ENCODE data around the gene ZNF800.
A peak's percentile ranks its signal among the peaks of the same experiment; 100 is the strongest.

ZNF800 gene

DNA sequence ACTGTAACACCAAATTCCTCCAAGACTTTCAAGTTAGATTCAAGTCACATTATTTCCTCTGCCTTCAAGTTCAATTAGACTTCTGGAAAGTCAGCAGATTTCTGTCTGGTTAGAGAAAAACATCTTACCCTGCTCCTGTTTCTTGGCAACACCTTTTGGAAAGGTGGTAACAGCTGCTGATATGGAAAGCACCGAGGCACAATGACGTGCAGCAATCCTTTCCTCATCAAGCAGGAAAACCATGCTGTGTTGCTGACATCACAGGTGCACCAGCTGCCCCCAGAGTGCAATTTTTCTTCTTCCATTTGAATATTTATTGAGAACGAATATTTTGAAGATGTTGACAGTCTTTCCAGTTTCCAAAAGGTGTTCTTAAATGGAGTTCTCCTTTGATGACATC lies 41.9 kb downstream of the ZNF800 start:
- 76% methylated on average over 3 of the region's 3 CpGs for WGBS
- H2AFZ ChIP-seq (ENCODE audit: low read depth, low read length), result no peak overlapping the region
- no peak overlapping the region for H2AK5ac ChIP-seq (ENCODE audit: low read length, severe bottlenecking)

DNA sequence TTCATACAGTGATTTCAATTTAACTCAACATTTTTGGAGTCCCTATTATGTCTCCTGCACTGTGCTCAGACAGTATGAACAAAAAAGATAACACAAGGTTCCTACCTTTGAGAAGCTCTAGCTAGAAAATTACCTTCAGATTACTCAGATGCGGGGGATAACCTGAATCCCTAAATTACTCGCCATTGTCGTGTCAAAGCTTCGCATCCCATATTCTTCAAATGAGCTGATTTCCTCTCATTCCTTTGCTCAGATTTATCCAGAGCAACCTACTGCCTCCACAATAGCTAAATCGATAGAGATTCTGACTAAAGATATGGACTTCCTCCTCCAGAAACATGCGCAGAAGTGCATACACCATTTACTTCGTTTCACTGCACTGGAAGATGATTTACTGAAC lies 42.6 kb downstream of the ZNF800 start:
- Histone ChIP-seq H3K4me2 (ENCODE audit: low read length, poor library complexity, severe bottlenecking) (no peak overlapping the region), H3K36me3 (ENCODE audit: control insufficient read depth in 1 of 2, insufficient read depth in 2 of 2, low read depth in 1 of 2, low read length in 2 of 2) (peaks cover 4 to 20% of the 10 kb centered on the region in 2 experiments), H3K23ac (ENCODE audit: low read length in 2 of 2) (no peak overlapping the region), H2BK120ac (ENCODE audit: low read depth, low read length) (no peak overlapping the region), H3K18ac (ENCODE audit: low read depth in 1 of 2, low read length in 2 of 2) (no peak overlapping the region), H3K4me1 (ENCODE audit: control insufficient read depth, insufficient read depth, low read depth, low read length) (peaks cover 6% of the 10 kb centered on the region), H3K4me3 (ENCODE audit: insufficient read depth in 1 of 2, low read depth in 1 of 2, low read length in 2 of 2) (no peak overlapping the region), H3K27me3 (ENCODE audit: control insufficient read depth in 1 of 2, insufficient read depth in 1 of 2, low read length in 2 of 2) (no peaks in the 10 kb centered on the region), H4K8ac (ENCODE audit: low read length) (no peak overlapping the region), H2AK5ac (ENCODE audit: low read length, severe bottlenecking) (no peak overlapping the region), H2BK12ac (ENCODE audit: low read length in 2 of 2) (no peak overlapping the region), H2AFZ (ENCODE audit: low read depth, low read length) (no peak overlapping the region), H3K14ac (ENCODE audit: low read length in 2 of 2) (no peak overlapping the region), H2BK15ac (ENCODE audit: low read depth, poor library complexity, severe bottlenecking) (no peak overlapping the region), H4K91ac (ENCODE audit: low read length) (no peak overlapping the region), H3K27ac (ENCODE audit: low read length, poor library complexity, severe bottlenecking) (no peak overlapping the region), H3K9me3 (ENCODE audit: control insufficient read depth, low read length) (peaks cover 5% of the 10 kb centered on the region), H3K9ac (ENCODE audit: low read length) (no peak overlapping the region), H3K79me1 (replicated peaks; ENCODE audit: low read length, poor library complexity, severe bottlenecking) (no peaks in the 10 kb centered on the region), H3K4ac (ENCODE audit: low read depth in 1 of 2, low read length in 2 of 2) (no peak overlapping the region), H2BK5ac (ENCODE audit: low read depth, low read length, poor library complexity, severe bottlenecking) (no peak overlapping the region)
- 97% methylated on average over 7 of the region's 7 CpGs for WGBS
- no peak for DNase-seq

More for the DNA sequence above, 41.9 kb downstream of the ZNF800 start:
- no peak overlapping the region for H2BK15ac ChIP-seq (ENCODE audit: low read depth, poor library complexity, severe bottlenecking)
- H3K23ac ChIP-seq (ENCODE audit: low read length in 2 of 2), result no peak overlapping the region
- H3K4me1 ChIP-seq (ENCODE audit: control insufficient read depth, insufficient read depth, low read depth, low read length), result peaks cover 6% of the 10 kb centered on the region
- no peak overlapping the region for H3K4me2 ChIP-seq (ENCODE audit: low read length, poor library complexity, severe bottlenecking)
- no peak overlapping the region for H3K4me3 ChIP-seq (ENCODE audit: insufficient read depth in 1 of 2, low read depth in 1 of 2, low read length in 2 of 2)
- H3K36me3 ChIP-seq (ENCODE audit: control insufficient read depth in 1 of 2, insufficient read depth in 2 of 2, low read depth in 1 of 2, low read length in 2 of 2), result peaks cover 4 to 27% of the 10 kb centered on the region in 2 experiments
- no peak overlapping the region for H4K8ac ChIP-seq (ENCODE audit: low read length)
- no peak overlapping the region for H2BK5ac ChIP-seq (ENCODE audit: low read depth, low read length, poor library complexity, severe bottlenecking)
- no peak overlapping the region for H2BK12ac ChIP-seq (ENCODE audit: low read length in 2 of 2)
- H2BK120ac ChIP-seq (ENCODE audit: low read depth, low read length), result no peak overlapping the region
- peaks cover 5% of the 10 kb centered on the region for H3K9me3 ChIP-seq (ENCODE audit: control insufficient read depth, low read length)
- H3K4ac ChIP-seq (ENCODE audit: low read depth in 1 of 2, low read length in 2 of 2), result no peak overlapping the region
- H3K79me1 ChIP-seq (replicated peaks; ENCODE audit: low read length, poor library complexity, severe bottlenecking), result peaks cover 2% of the 10 kb centered on the region
- no peak overlapping the region for H4K91ac ChIP-seq (ENCODE audit: low read length)
- DNase-seq, result no peak
- H3K27me3 ChIP-seq (ENCODE audit: control insufficient read depth in 1 of 2, insufficient read depth in 1 of 2, low read length in 2 of 2), result no peaks in the 10 kb centered on the region
- no peak overlapping the region for H3K9ac ChIP-seq (ENCODE audit: low read length)
- no peak overlapping the region for H3K27ac ChIP-seq (ENCODE audit: low read length, poor library complexity, severe bottlenecking)
- H3K18ac ChIP-seq (ENCODE audit: low read depth in 1 of 2, low read length in 2 of 2), result no peak overlapping the region
- H3K14ac ChIP-seq (ENCODE audit: low read length in 2 of 2), result no peak overlapping the region

DNA sequence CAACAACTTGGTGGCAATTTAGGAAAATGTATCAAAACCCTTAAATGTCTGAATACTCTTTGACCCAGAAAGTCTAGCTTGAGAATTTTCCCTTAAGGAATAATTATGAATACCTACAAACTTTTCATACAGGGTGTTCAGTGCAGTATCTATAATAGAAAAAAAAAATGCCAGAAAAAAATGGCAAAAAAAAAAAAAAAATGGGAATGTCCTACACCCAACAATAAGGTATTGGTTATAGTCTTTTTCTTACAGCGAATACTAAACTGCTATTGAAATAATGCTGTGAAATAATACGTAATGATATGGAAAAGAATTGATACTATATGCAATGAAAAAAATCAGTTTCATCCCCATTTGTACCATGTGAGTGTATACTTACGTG lies 44.3 kb downstream of the ZNF800 start:
- Histone ChIP-seq H4K8ac (ENCODE audit: low read length) (no peak overlapping the region), H3K9ac (ENCODE audit: low read length) (peak overlapping the region; percentile 61), H2BK120ac (ENCODE audit: low read depth, low read length) (no peak overlapping the region), H3K36me3 (ENCODE audit: control insufficient read depth in 1 of 2, insufficient read depth in 2 of 2, low read depth in 1 of 2, low read length in 2 of 2) (peaks cover 4 to 16% of the 10 kb centered on the region in 2 experiments), H2BK15ac (ENCODE audit: low read depth, poor library complexity, severe bottlenecking) (no peak overlapping the region), H3K27me3 (ENCODE audit: control insufficient read depth in 1 of 2, insufficient read depth in 1 of 2, low read length in 2 of 2) (no peaks in the 10 kb centered on the region), H3K9me3 (ENCODE audit: control insufficient read depth, low read length) (peaks cover 14% of the 10 kb centered on the region), H3K4ac (ENCODE audit: low read depth in 1 of 2, low read length in 2 of 2) (no peak overlapping the region), H2BK12ac (ENCODE audit: low read length in 2 of 2) (no peak overlapping the region), H3K4me3 (ENCODE audit: insufficient read depth in 1 of 2, low read depth in 1 of 2, low read length in 2 of 2) (peak overlapping the region; percentile 50 to 73), H2BK5ac (ENCODE audit: low read depth, low read length, poor library complexity, severe bottlenecking) (no peak overlapping the region), H4K91ac (ENCODE audit: low read length) (no peak overlapping the region), H3K14ac (ENCODE audit: low read length in 2 of 2) (no peak overlapping the region), H3K4me1 (ENCODE audit: control insufficient read depth, insufficient read depth, low read depth, low read length) (peaks cover 6% of the 10 kb centered on the region), H3K27ac (ENCODE audit: low read length, poor library complexity, severe bottlenecking) (no peak overlapping the region), H3K18ac (ENCODE audit: low read depth in 1 of 2, low read length in 2 of 2) (no peak overlapping the region), H3K79me1 (replicated peaks; ENCODE audit: low read length, poor library complexity, severe bottlenecking) (no peaks in the 10 kb centered on the region), H2AK5ac (ENCODE audit: low read length, severe bottlenecking) (no peak overlapping the region), H3K4me2 (ENCODE audit: low read length, poor library complexity, severe bottlenecking) (peak overlapping the region; percentile 94), H2AFZ (ENCODE audit: low read depth, low read length) (no peak overlapping the region), H3K23ac (ENCODE audit: low read length in 2 of 2) (no peak overlapping the region)
- 100% methylated on average over 1 of the region's 3 CpGs for WGBS
- no peak for DNase-seq

DNA sequence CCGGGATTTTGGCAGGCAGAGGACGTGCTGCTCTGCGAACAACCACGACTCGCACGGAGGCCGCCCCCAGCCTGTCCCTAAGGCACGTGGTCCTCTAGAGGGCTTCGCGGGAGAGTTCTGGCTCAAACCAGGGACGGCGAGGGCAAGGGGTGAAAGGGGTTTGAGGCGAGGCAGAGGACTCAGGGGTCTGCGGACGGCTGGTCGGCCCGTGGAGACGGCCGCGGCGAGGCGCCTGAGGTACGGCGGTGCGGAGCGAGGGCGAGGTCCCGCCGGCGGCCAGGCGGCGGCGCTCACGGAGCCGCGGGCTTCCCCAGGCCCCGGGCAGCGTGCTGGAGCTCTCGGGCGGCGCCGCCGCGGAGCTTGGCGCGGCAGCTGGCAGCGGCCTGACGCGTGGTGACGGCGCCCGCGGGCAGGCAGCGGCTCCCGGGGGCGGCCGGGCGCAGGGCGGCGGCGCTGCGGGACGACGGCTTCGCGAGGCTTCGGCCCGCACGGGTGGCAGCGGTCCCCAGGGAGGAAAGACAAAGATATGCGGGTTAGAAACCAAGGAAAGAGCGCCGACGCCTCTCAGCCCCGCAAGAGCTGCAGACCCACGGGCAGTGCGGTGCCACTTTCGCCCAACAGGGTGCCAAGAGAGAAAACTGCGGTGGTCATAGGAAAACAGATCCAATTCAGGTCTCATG lies 44.8 kb downstream of the ZNF800 start:
- peak overlapping the region; percentile 63 for H3K9ac ChIP-seq (ENCODE audit: low read length)
- H2BK120ac ChIP-seq (ENCODE audit: low read depth, low read length), result no peak overlapping the region
- 7% methylated on average over 45 of the region's 79 CpGs for WGBS
- peak overlapping the region in 1 of 2 experiments; percentile 39 for H3K4ac ChIP-seq (ENCODE audit: low read depth in 1 of 2, low read length in 2 of 2)
- H3K23ac ChIP-seq (ENCODE audit: low read length in 2 of 2), result no peak overlapping the region
- H3K27ac ChIP-seq (ENCODE audit: low read length, poor library complexity, severe bottlenecking), result no peak overlapping the region
- H4K91ac ChIP-seq (ENCODE audit: low read length), result no peak overlapping the region
- peak overlapping the region; percentile 93 for H2AFZ ChIP-seq (ENCODE audit: low read depth, low read length)
- H2BK5ac ChIP-seq (ENCODE audit: low read depth, low read length, poor library complexity, severe bottlenecking), result no peak overlapping the region
- no peak overlapping the region for H3K14ac ChIP-seq (ENCODE audit: low read length in 2 of 2)
- no peaks in the 10 kb centered on the region for H3K27me3 ChIP-seq (ENCODE audit: control insufficient read depth in 1 of 2, insufficient read depth in 1 of 2, low read length in 2 of 2)
- H4K8ac ChIP-seq (ENCODE audit: low read length), result peak overlapping the region; percentile 49
- DNase-seq, result peak; percentile 63
- peaks cover 17% of the 10 kb centered on the region for H3K9me3 ChIP-seq (ENCODE audit: control insufficient read depth, low read length)
- H2AK5ac ChIP-seq (ENCODE audit: low read length, severe bottlenecking), result no peak overlapping the region
- H2BK15ac ChIP-seq (ENCODE audit: low read depth, poor library complexity, severe bottlenecking), result peak overlapping the region; percentile 36
- peaks cover 4 to 14% of the 10 kb centered on the region in 2 experiments for H3K36me3 ChIP-seq (ENCODE audit: control insufficient read depth in 1 of 2, insufficient read depth in 2 of 2, low read depth in 1 of 2, low read length in 2 of 2)
- no peaks in the 10 kb centered on the region for H3K79me1 ChIP-seq (replicated peaks; ENCODE audit: low read length, poor library complexity, severe bottlenecking)
- peak overlapping the region in 1 of 2 experiments; percentile 21 for H2BK12ac ChIP-seq (ENCODE audit: low read length in 2 of 2)
- peak overlapping the region; percentile 94 for H3K4me2 ChIP-seq (ENCODE audit: low read length, poor library complexity, severe bottlenecking)
- H3K4me1 ChIP-seq (ENCODE audit: control insufficient read depth, insufficient read depth, low read depth, low read length), result peaks cover 6% of the 10 kb centered on the region
- H3K18ac ChIP-seq (ENCODE audit: low read depth in 1 of 2, low read length in 2 of 2), result peak overlapping the region; percentile 13 to 77
- peak overlapping the region; percentile 50 to 73 for H3K4me3 ChIP-seq (ENCODE audit: insufficient read depth in 1 of 2, low read depth in 1 of 2, low read length in 2 of 2)
